ENCODE data around the gene MAPRE3. TPM values are rescaled to one million over a fixed set of nuclear protein-coding genes. Genes with fewer than 3 reads are reported as not detected.

Gene MAPRE3
- total RNA-seq, 1 donor from 2014 or later, result 57.4 TPM

GRCh38 chr2:26971911-26972786 lies 1.7 kb downstream of the MAPRE3 start:
- Histone ChIP-seq H3K27ac (replicated peaks) (peak overlapping the region; percentile 84), H3K9me3 (replicated peaks) (no peaks in the 10 kb centered on the region), H3K36me3 (no peaks in the 10 kb centered on the region), H3K4me1 (peaks cover 57% of the 10 kb centered on the region), H3K27me3 (ENCODE audit: low read depth) (no peaks in the 10 kb centered on the region), H3K4me3 (peak overlapping the region; percentile 96)
- TF ChIP-seq CTCF (IDR thresholded peaks at IDR 0.05; ENCODE audit: borderline replicate concordance), result no peak
- intact Hi-C loops (cut with micrococcal nuclease), result no loop called here
- DNase-seq, result no peak

GRCh38 chr2:26974352-26974751 lies 3.9 kb downstream of the MAPRE3 start:
- no peak for DNase-seq
- no peak overlapping the region for H3K27ac ChIP-seq (replicated peaks)
- peaks cover 76% of the 10 kb centered on the region for H3K4me1 ChIP-seq
- TF ChIP-seq CTCF (IDR thresholded peaks at IDR 0.05; ENCODE audit: borderline replicate concordance), result no peak
- no peaks in the 10 kb centered on the region for H3K9me3 ChIP-seq (replicated peaks)
- intact Hi-C loops (cut with micrococcal nuclease), result no loop called here
- no peaks in the 10 kb centered on the region for H3K27me3 ChIP-seq (ENCODE audit: low read depth)
- no peaks in the 10 kb centered on the region for H3K36me3 ChIP-seq
- H3K4me3 ChIP-seq, result no peak overlapping the region

GRCh38 chr2:26975102-26975501 lies 4.7 kb downstream of the MAPRE3 start:
- no peak for TF ChIP-seq CTCF (IDR thresholded peaks at IDR 0.05; ENCODE audit: borderline replicate concordance)
- intact Hi-C loops (cut with micrococcal nuclease), result loop anchor here (5.0 kb wide), 1 partner anchor 37 kb away; no protein-coding TSS in a partner anchor
- H3K4me3 ChIP-seq, result no peak overlapping the region
- no peaks in the 10 kb centered on the region for H3K27me3 ChIP-seq (ENCODE audit: low read depth)
- no peaks in the 10 kb centered on the region for H3K36me3 ChIP-seq
- peaks cover 78% of the 10 kb centered on the region for H3K4me1 ChIP-seq
- H3K27ac ChIP-seq (replicated peaks), result no peak overlapping the region
- no peak for DNase-seq
- H3K9me3 ChIP-seq (replicated peaks), result no peaks in the 10 kb centered on the region

GRCh38 chr2:26975656-26976055 lies 5.2 kb downstream of the MAPRE3 start:
- Histone ChIP-seq H3K4me3 (no peak overlapping the region), H3K4me1 (peaks cover 73% of the 10 kb centered on the region), H3K36me3 (no peaks in the 10 kb centered on the region), H3K27me3 (ENCODE audit: low read depth) (no peaks in the 10 kb centered on the region), H3K27ac (replicated peaks) (no peak overlapping the region), H3K9me3 (replicated peaks) (no peaks in the 10 kb centered on the region)
- DNase-seq, result no peak
- intact Hi-C loops (cut with micrococcal nuclease), result loop anchor here (5.0 kb wide), 1 partner anchor 37 kb away; no protein-coding TSS in a partner anchor
- no peak for TF ChIP-seq CTCF (IDR thresholded peaks at IDR 0.05; ENCODE audit: borderline replicate concordance)

GRCh38 chr2:26976237-26976636 lies 5.8 kb downstream of the MAPRE3 start:
- Histone ChIP-seq H3K27ac (replicated peaks) (no peak overlapping the region), H3K4me1 (peaks cover 67% of the 10 kb centered on the region)

More at GRCh38 chr2:26976237-26976636, 5.8 kb downstream of the MAPRE3 start:
- H3K4me3 ChIP-seq, result no peak overlapping the region
- DNase-seq, result no peak
- no peaks in the 10 kb centered on the region for H3K9me3 ChIP-seq (replicated peaks)
- H3K27me3 ChIP-seq (ENCODE audit: low read depth), result no peaks in the 10 kb centered on the region
- no peak for TF ChIP-seq CTCF (IDR thresholded peaks at IDR 0.05; ENCODE audit: borderline replicate concordance)
- H3K36me3 ChIP-seq, result no peaks in the 10 kb centered on the region
- intact Hi-C loops (cut with micrococcal nuclease), result loop anchor here (5.0 kb wide), 1 partner anchor 36 kb away; no protein-coding TSS in a partner anchor
